DMS 273 treated with DMSO at 0.1 percent for 48 hours (cell line): ENCODE data around the gene ORM1.
"Not testable (repeated sequence)": the region's sequence is repeated elsewhere in the genome, so short reads cannot be mapped to it uniquely, and the experiment has no call there.

Experiments
- DNase-seq: peaks from one replicate; lab custom pipeline; 2025; lab: John Stamatoyannopoulos, UW

The ORM1 gene

GRCh38 chr9:114325684-114326254 lies 2.9 kb downstream of the ORM1 start:
- DNase-seq = not testable (repeated sequence)

- DNase-seq = no peak
Observed at GRCh38 chr9:114327749-114328148, 4.9 kb downstream of the ORM1 start.

GRCh38 chr9:114328357-114328820 lies 5.5 kb downstream of the ORM1 start:
- not testable (repeated sequence) for DNase-seq

GRCh38 chr9:114328937-114329624 lies 6.2 kb downstream of the ORM1 start:
- not testable (repeated sequence) for DNase-seq

- not testable (repeated sequence) for DNase-seq
Observed at GRCh38 chr9:114329625-114330022, 6.7 kb downstream of the ORM1 start, which contains the start of gene ORM2. Gene ORM2 (plus strand): TSS chr9:114329869. CDS start chr9:114329905, 36 bp downstream.

- DNase-seq = no peak
Observed at GRCh38 chr9:114330636-114331035, 7.7 kb downstream of the ORM1 start.

- not testable (repeated sequence) for DNase-seq
Observed at GRCh38 chr9:114331229-114332195, 8.6 kb downstream of the ORM1 start.

- DNase-seq = not testable (repeated sequence)
Observed at GRCh38 chr9:114332474-114333040, 9.7 kb downstream of the ORM1 start.

- not testable (repeated sequence) for DNase-seq
Observed at GRCh38 chr9:114333718-114334117, 10.8 kb downstream of the ORM1 start.

GRCh38 chr9:114334490-114334889 lies 11.6 kb downstream of the ORM1 start:
- no peak for DNase-seq

GRCh38 chr9:114335745-114336144 lies 12.8 kb downstream of the ORM1 start:
- DNase-seq = no peak

GRCh38 chr9:114336157-114336556 lies 13.3 kb downstream of the ORM1 start:
- no peak for DNase-seq

GRCh38 chr9:114336699-114337395 lies 13.9 kb downstream of the ORM1 start:
- no peak for DNase-seq

- DNase-seq = no peak
Observed at GRCh38 chr9:114338187-114338586, 15.3 kb downstream of the ORM1 start.

GRCh38 chr9:114339130-114339908 lies 16.4 kb downstream of the ORM1 start:
- DNase-seq = no peak

- no peak for DNase-seq
Observed at GRCh38 chr9:114341152-114341830, 18.4 kb downstream of the ORM1 start.

GRCh38 chr9:114341991-114342390 lies 19.1 kb downstream of the ORM1 start:
- DNase-seq = no peak

- DNase-seq = no peak
Observed at GRCh38 chr9:114342755-114343440, 20.0 kb downstream of the ORM1 start.

- no peak for DNase-seq
Observed at GRCh38 chr9:114343471-114344187, 20.7 kb downstream of the ORM1 start.
